GM21737 (cell line): ENCODE data around the gene MYT1.

Experiments
- ATAC-seq: cut with Tn5 transposase; IDR thresholded peaks from one replicate; pipeline ENCODE4 v1.9.1; 2021; ENCODE audit warnings: mild to moderate bottlenecking, moderate library complexity; ENCODE audit not compliant: unreplicated experiment

The MYT1 gene

DNA sequence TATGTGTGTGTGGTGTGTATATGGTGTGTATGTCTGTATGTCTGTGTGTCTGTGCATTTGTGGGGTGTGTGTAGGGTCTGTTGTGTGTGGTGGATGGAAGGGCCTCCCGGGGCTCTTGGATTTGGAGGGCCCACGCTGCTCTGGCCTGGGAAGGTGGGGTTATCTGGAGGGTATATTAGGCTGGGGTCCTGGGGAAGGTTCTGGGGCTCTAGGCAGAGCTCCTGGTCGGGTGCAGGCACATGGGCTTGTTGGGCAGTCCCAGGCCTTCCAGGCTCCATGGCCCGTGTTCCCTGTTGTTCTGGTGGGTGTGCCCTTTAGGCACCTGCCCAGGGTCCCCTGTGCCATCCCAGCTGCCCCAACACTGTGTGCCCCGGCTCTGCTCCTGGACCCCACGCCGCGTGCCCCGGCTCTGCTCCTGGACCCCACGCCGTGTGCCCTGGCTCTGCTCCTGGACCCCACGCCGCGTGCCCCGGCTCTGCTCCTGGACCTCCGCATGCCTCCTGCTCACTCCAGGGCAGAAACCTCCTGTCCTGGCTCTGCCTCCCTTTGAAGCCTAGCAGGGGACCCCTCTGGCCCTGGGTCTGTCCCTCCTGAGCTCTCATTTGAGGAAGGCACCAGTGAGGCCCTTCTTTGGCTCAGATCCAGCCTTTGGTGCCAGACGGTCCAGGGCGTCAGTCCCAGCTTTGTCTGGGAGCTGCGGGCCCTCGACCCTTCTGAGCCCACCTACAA lies 10.2 kb upstream of the MYT1 start:
- ATAC-seq: no peak

DNA sequence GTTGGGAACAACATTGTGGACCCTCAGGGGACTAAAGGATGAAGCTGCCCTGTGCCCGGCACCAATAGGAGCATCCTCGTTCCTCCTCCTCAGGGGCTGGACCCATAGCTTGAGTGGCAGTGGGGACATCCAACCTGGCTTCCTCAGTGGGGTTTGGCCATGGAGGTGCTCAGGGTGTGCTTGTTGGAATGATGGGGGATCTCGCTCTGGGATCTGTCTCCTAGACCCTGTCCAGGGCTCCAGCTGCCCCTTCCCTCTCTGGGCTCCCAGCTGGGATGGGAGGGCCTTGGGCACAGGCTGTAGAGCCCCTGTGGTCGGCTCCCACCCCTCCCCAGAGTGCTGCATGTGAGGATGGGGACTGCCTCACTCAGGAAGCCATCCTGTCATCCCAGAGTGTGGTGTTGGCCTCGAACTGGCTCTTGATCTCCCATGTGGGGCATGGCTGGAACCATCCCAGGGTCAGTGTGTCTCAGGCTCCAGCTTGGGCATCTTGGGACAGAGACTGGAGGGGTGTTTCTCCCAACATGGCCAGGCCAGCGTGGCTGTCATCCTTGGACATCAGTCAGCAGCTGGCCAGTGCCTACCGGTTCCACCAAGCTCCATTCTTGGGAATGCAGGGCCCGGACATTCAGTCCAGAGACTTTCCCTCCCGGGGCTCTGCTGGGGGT lies 9.5 kb upstream of the MYT1 start:
- ATAC-seq: no peak

DNA sequence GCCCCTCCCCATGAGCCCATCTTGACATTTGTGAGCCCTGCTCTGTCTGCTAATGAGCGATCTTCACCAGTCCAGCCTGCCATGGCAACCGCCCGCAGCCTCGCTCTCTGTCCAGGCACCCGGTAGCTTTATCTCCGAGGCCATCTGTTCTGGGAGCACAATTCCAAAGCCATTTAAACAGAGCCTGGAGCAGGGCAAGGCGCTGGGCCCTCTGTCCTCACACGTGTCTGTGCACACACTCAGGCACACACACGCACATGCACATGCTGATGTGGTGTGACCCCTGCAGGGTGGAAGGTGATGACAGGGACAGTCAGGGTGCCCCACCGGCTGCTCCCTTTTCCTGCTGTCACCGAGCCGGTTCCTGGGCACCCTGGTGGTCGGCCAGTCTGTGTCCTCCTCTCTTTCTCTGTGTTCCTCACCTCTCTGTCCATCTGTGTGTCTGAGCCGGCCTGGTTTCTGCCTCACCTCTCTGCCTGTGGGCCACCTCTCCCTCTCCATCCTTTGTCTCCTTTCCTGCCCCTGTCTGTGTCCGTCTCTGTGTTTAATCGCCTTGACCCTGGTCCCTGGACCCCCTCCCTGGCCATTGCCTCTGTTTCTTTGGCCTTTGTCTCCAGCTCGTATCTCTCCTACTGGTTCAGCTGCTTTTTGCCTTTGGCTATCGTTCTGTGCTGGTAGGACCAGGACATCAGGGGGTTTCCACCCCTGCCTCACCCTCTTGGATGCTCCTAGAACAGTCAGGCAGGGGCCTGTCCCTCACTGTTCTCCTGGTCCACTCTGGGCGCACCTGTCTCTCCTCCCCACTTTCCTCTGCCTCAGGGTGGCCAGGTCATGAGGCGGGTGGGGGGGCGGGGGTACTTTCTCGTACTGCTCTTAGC lies 8.8 kb upstream of the MYT1 start:
- no peak for ATAC-seq

DNA sequence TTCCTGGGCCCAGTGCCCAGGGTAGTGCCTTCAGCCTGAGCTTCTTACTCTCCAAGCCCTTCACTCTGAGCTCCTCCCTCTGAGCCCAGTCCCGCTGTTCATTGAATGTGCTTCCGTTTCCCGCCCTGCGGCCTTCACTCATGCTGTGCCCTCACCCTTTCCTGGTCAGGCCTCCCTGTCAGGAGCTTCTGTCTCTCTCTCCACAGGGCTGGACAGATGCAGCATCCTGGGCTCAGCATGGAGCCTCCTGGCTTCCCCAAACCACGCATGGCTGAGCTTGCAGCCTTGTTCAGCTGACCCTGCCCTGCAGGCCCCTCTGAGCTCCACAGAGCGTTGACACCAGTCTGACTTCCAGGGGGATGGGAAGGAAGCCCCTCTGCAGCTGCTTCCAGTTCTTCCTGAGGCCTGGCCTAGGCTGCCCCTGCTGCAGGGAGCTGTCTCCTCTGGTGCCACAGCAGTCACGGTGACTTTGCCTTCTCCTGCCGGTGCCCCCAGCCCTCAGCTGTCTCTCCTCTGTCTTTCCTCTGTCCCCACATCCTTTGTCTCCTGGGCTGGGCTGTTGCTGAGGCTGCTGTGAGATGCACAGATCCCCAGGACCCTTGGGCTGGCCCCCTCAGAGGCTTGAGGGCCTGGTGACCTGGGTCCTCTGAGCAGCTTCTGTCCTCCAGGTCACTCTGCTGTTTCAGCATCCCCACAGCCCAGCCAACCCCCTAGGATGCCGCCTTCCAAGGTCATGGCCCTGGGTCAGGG lies 7.9 kb upstream of the MYT1 start:
- ATAC-seq: no peak

DNA sequence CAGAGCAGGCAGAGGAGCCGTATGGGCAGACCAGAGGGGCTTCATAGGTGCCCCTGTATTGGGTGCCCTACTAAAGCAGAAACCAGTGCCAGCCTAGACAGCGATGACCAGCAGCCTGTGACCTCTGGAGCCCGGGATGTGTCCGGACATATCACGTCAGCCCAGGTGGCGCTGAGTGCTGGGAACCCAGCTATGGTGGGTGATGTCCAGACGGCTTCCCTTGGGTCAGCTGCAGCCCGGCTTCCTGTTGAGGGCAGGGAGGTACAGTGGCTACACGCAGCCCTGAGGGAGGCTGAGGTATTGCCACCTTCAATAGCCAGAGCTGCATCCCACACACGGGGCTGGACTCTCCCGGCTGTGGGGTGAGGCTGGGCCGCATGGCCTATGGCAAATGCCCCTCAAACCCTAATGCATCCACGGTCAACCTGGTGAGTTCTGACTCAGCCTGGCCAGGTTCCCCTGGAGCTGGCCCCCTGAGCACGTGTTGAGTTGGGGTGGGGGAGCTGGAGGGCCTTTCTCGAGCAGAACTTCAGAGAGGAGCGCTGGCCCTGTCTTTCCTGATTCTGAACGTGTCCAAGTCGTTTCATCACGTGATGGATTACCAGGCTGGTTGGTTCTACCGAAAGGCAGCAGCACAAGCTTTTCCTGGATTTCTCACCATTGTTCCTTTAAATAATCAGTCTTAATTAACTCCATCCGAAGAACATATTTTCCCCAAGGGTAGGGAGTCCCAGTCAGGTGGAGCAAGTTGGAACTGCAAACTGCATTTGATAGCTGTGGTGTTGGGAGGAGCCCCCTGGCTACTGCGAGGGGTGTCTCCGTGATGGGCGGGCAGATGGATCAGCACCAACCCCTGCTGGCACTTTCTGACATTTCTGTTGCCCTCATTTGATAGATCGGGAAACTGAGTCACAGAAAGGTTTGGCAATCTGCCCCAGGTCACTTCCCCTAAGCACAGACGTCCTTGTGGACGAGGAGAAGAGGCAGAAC lies 7.1 kb upstream of the MYT1 start:
- ATAC-seq: no peak

DNA sequence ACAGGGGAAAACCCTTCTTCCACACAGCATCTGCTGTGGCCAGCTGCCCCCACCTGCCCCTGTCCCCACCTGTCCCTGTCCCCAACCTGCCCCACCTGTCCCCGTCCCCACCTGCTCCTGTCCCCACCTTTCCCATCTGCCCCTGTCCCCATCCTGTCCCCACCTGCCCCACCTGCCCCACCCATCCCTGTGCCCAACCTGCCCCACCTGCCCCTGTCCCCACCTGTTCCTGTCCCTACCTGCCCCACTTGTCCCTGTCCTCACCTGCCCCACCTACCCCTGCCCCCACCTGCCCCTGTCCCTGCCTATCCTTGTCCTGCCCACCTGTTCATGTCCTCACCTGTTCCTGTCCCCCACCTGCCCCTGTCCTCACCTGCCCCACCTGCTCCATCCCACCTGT lies 6.4 kb upstream of the MYT1 start:
- ATAC-seq: no peak

DNA sequence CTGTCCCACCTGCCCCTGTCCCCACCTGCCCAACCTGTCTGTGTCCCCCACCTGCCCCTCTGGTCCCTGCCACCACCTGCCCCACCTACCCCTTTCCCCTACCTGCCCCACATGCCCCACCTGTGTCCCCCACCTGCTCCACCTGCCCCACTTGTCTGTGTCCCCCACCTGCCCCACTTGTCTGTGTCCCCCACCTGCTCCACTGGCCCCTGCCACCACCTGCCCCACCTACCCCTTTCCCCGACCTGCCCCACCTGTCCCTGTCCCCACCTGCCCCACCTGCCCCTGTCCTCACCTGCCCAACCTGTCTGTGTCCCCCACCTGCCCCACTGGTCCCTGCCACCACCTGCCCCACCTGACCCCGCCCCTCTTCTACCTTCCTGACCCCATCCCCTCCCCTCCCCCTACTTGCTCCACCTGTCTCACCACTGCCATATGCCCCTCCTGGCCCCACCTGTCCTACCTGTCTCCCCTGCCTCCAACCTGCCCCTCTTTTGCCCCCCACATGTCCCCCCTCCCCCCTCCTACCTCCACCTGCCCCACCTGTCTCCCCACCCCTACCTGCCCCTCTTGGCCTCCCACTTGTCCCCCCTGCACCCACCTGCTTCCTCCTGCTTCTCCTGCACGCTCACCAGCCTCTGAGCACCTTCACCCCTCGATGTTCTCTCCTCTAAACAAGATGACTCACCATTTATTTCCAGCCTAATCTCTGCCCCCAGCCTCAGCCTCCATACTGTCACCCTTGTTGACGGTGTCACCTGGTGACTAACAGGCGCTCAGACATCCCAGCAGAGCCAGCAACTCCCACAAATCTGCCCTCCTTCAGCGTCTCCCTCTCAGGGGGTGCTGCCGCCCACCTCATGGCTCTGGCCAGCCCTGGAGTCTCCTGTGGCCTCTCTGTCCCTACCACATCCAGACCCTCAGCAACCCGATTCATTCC lies 5.6 kb upstream of the MYT1 start:
- ATAC-seq: no peak

DNA sequence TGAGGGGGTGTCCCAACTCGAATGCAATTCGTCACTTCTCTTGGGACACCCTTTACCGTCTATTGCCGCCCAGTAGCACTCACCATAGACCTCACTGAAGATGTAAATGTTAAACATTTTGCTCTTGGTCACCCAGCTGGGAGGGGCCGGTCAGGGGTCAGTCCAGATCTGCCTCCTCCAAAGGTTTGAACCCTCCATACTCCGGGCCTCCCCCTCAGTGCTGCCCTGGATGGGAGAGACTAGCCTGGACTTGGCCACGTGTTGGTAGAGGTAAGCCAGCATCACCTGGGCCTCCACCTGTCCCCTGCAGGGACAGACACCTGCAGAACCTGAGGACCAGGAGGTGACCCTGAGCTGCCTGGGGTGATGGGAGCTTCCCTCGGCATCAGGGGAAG lies 5.0 kb upstream of the MYT1 start:
- ATAC-seq: no peak

DNA sequence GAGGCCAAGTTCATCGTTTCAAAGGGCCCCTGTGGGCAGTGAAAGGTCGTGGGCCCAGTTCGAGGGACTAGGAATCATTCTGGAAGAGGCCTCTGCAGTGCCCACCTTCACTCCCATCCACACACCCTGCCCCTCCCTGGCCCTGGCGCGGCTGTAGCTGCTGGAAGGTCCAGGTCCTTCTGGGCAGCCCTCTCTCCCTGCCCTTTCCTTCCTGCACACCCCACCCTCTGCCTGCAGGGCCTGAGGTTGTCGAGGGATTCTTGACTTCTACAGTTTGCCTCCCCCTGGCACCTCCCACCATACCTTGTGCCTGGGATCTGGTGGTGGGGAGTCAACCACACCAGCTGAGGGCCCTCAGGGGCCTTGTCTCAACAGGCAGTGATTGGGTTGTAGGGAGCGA lies 4.5 kb upstream of the MYT1 start:
- no peak for ATAC-seq

DNA sequence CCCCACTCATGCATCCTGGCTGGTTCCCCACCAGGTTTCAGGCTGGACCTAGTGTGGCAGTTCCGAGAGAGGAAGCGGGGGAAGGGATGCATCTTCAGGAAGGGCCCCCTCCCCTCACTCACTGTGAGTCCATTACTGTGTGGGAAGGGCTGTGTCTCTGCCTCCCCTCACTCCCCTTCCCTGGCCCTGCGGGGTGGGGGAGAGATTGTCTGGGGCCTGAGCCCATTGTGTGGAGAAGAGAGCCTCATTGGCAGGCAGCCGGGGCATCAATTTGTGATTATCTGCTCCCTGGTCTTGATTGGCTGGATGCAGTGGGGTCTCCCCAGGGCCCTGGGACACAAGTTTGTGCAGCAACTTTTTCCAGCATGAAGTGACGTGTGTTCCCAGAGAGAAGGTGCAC lies 4.1 kb upstream of the MYT1 start:
- no peak for ATAC-seq

DNA sequence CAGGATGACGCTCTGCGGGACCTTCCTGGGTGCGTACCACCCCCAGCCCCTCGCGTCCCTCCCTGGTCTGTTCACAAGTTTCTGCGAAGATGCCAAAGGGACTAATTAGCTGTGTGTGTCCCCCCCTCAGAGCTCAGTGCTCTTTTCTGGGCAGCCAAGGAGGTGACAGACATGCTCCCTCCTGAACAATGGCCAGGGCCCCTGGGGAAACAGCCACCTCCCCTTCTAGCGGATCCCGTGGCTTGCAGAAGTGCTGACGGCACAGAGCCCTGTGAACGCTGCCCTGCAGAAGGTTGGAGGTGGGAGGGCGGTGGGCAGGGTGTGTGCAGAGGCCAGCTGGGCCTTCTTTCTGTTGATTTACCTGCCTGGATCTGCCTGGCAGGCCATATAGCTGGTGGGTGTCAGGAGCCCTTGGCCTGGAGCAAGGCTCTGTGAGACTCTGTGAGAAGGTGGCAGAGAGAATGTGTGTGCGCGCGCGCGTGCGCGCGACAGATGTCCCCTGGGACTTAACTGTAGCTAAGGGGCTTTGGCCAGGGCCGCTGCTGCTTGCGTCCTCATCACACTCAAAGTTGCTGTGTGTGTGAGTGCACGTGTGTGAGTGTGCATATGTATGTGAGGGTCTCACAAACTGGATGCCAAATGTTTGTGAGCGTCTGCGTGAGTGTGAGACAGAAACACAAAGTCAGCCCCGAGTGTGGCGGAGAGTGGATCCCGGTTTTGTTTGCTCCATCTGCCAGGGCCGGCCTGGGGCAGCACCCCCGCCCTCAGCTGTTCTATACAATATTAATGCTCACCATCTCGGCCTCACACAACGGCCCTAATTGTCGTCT lies 3.5 kb upstream of the MYT1 start:
- no peak for ATAC-seq

DNA sequence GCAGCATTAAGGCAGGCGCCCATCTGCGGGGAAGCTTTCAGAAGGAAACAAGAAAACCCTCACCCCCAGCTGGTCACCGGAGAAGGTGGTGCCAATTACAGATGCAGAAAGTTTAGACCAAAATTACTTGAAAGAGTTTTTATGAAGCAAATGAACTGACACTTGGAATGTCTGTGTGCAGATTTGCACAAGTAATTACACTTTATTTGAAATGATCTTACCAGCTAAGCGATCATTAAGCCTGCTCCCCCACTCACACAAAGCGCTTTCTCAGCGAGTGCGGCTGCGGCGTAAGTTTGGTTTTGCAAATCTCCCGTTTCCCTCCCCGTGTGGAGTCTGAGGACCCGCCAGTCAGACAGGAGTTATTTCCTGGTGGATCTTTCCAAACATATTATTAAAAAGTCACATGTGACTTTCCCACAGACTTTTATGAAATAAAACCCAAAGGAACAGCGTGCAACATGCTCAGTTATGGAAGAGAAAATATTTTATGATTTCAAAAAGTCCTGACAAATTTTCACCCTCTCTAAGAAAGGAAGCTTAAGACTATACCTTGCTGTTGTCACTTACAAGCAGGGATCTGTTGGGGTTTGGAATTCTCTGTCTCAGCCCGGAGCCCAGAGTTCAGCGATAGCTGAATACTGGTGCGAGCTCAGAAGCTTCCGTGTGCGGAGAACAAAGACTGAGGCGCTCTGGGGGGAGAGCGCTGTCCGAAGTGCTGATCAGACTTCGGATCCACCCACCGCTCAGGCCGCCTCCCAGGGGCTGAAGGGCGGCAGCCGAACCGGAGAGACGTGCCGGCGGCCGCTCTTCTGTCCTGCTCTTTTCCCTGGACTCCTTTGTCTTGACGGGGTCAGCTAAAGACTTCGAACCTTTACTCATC lies 2.7 kb upstream of the MYT1 start:
- ATAC-seq: no peak

DNA sequence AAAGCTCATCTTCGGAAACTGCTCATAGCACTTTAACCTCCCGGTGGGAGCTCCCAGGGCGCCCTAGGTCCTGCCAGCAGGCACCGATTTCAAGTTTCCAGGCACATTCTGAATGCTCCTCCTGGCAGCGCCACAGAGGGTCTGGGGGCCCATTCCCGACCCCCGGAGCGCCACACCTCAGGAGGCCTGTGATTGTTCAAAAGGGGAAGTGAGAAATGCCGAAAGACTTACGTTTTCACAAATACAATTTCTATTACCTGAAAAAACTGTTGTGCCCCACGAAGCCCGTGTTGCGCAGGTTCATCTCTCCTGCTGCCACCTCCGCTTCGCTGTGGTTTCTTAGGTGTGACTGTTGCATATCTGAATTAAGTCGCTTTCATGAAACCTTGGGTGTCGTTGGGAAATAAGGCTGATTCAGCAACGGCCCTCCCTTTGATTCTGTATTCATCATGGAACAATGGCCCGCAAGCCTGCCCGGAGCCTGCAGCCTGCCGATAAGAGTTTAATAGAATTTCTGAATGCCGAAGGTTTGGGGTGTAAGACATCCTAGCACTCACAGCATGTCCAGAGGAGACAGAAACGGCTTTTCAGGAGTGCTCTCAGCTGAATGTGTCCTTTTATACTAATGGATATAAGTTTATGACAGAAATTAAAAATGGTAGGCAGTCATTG lies 1.9 kb upstream of the MYT1 start:
- no peak for ATAC-seq

DNA sequence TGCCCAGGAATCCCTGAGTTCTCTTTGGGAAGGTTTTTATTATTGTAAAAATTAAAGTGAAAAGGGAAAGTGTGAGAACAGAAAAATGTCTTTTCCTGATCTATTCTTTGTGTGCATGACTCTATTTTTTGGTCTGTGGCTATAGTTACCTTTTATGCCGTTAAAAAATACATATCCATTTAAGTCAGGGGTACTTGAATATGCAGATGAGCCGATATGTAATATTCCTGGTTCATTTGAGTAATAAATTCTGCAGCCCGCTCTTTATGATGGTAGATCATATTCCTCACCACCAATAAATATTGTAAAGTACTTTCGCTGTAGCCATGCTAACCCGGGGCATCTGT lies 503 bp upstream of the MYT1 start:
- no peak for ATAC-seq

DNA sequence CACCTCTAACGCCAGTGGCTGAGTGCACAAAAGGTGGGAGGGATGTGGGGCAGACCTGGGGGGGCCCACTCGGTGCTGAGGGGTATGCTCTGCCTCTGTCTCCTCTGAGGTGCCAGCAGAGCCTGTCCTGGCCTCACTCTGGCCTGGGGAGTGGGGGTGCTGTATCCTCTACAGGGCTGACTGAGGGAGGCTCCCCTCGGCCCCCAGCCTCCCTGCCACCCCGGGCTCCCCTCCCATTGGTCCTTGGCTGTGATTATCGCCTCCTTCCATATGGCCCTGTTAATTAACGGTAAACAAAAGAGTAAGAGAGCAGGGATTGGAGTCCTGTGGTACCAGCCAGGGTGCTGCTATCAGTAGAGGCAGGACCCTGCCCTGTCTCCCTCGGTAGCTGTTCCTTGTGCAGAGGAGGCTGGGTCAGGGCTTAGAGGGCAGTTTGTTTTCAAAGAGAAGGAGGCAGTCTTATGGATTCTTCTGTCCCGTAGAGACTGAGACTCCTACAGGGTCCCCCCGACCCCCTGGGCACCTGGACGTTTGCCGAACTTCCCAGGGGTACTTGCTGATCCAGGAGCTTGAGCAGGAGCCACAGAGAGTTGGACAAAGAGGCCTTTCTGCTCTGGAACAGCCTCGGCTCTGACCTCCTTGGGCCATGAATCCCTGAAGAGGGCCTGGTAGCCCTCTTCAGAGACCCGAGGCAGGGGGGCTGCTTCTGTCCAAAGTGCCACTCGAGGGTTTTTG lies 1.8 kb downstream of the MYT1 start:
- no peak for ATAC-seq
